HepG2 (cell line): ENCODE measurements around the gene GLI3. TPM values are rescaled to one million over a fixed set of nuclear protein-coding genes. Genes with fewer than 3 reads are reported as not detected.

Experiments used
- ATAC-seq: fragments of 200-7000 bp; cut with Tn5 transposase; 3 replicates; pipeline ENCODE4 v1.9.1; 2020; ENCODE audit warnings: mild to moderate bottlenecking, moderate library complexity
- BruUV-seq: library from RNA; stranded (reverse); fragments of 400-500 nt; replicated peaks from 2 replicates; lab custom pipeline; 2021; lab: Mats Ljungman, UMichigan
- CTCF ChIA-PET: fragments of 300-600 bp; formaldehyde crosslinking; extraction: SDS; loops from one replicate; lab custom pipeline; 2021; ENCODE audit warnings: low total read pairs, inconsistent platforms, low intra/inter-chr PET ratio; lab: Yijun Ruan, JAX
- POLR2A ChIA-PET: fragments of 350-600 bp; sonication (Branson Sonifier 250); formaldehyde crosslinking; loops from one replicate; lab custom pipeline; 2020; ENCODE audit warnings: antibody characterized with exemption, inconsistent platforms; lab: Yijun Ruan, JAX
- DNase-seq: peaks from one replicate; pipeline ENCODE4 v3.0.0-alpha.2; 2015; ENCODE audit warnings: low spot score
- FAIRE-seq: peaks from 3 replicates; lab custom pipeline; 2011; peaks lifted over from hg19 to GRCh38; lab: Jason Lieb, UNC
- H2AFZ ChIP-seq: one replicate; pipeline ENCODE4 v1.6.1; 2011; ENCODE audit warnings: low read length, inconsistent platforms
- H3K27ac ChIP-seq: fragments of 300-600 bp; 3 replicates; pipeline ENCODE4 v1.8.0; 2011; ENCODE audit warnings: mixed run types, mild to moderate bottlenecking, mixed read lengths, low read length, inconsistent platforms; ENCODE audit not compliant: insufficient read depth; ENCODE audit errors: extremely low read length
- H3K27me3 ChIP-seq, 2 experiments: fragments of 200-600 bp in 1 of 2; 2 replicates in 1 of 2; 3 replicates in 1 of 2; pipeline versions ENCODE4 v1.6.0 to v1.8.0; 2011; ENCODE audit warnings: low read length in 2 of 2, mild to moderate bottlenecking in 2 of 2, moderate library complexity in 2 of 2, inconsistent platforms in 1 of 2; ENCODE audit not compliant: insufficient read depth in 2 of 2, control insufficient read depth in 1 of 2
- H3K36me3 ChIP-seq, 2 experiments: fragments of 200-600 bp in 1 of 2; replicated peaks in 1 of 2; 2 replicates in 1 of 2; 3 replicates in 1 of 2; pipeline versions ENCODE4 v1.5.1 to v1.8.0; 2011; ENCODE audit warnings: low read length in 2 of 2, inconsistent platforms in 1 of 2; ENCODE audit not compliant: insufficient read depth in 2 of 2, control insufficient read depth in 1 of 2
- H3K4me1 ChIP-seq: 2 replicates; pipeline ENCODE4 v1.5.1; 2012; ENCODE audit warnings: low read length, inconsistent platforms; ENCODE audit not compliant: insufficient read depth
- H3K4me2 ChIP-seq: 2 replicates; pipeline ENCODE4 v1.6.0; 2011; ENCODE audit warnings: low read depth, low read length, inconsistent platforms
- H3K4me3 ChIP-seq, 3 experiments: fragments of 200-600 bp in 1 of 3; sonication (generic), shearing (Covaris generic) in 1 of 3; replicated peaks in 1 of 3; 2 replicates each; pipeline ENCODE4 v1.5.1; 2011 to 2016; ENCODE audit warnings: low read length in 3 of 3, inconsistent platforms in 2 of 3, low read depth in 2 of 3, mild to moderate bottlenecking in 2 of 3, control low read depth in 1 of 3, mixed read lengths in 1 of 3; ENCODE audit not compliant: insufficient read depth in 1 of 3
- H3K79me2 ChIP-seq: one replicate; pipeline ENCODE4 v1.6.1; 2011; ENCODE audit warnings: low read length, inconsistent platforms; ENCODE audit not compliant: insufficient read depth
- H3K9ac ChIP-seq: 2 replicates; pipeline ENCODE4 v1.6.0; 2011; ENCODE audit warnings: mild to moderate bottlenecking, low read depth, low read length, inconsistent platforms; ENCODE audit not compliant: insufficient read depth
- H3K9me3 ChIP-seq: 2 replicates; pipeline ENCODE4 v1.5.1; 2012; ENCODE audit warnings: mild to moderate bottlenecking, low read length
- H4K20me1 ChIP-seq: 2 replicates; pipeline ENCODE4 v1.6.0; 2011; ENCODE audit warnings: inconsistent platforms, mild to moderate bottlenecking, low read length, moderate library complexity; ENCODE audit not compliant: insufficient read depth
- ATF2 ChIP-seq: sonication (generic); formaldehyde crosslinking; IDR thresholded peaks from 2 replicates; pipeline ENCODE4 v1.4.0; 2020; ENCODE audit warnings: missing genetic modification reagents
- BCLAF1 ChIP-seq: fragments of 450-650 bp; IDR thresholded peaks from 2 replicates; pipeline ENCODE4 v1.6.1; 2017; ENCODE audit warnings: mild to moderate bottlenecking
- DDIT3 ChIP-seq: sonication (generic); formaldehyde crosslinking; IDR thresholded peaks from 2 replicates; pipeline ENCODE4 v1.4.0; 2020; ENCODE audit warnings: mild to moderate bottlenecking, missing genetic modification reagents
- DMTF1 ChIP-seq: sonication (generic); formaldehyde crosslinking; IDR thresholded peaks from 2 replicates; pipeline ENCODE4 v1.4.0; 2020; ENCODE audit warnings: mild to moderate bottlenecking, missing genetic modification reagents
- ZNF616 ChIP-seq: sonication (generic); formaldehyde crosslinking; IDR thresholded peaks from 2 replicates; pipeline ENCODE4 v1.5.0; 2020; ENCODE audit warnings: low read depth, mild to moderate bottlenecking, missing genetic modification reagents
- ZNF784 ChIP-seq: sonication (generic); formaldehyde crosslinking; IDR thresholded peaks from 2 replicates; pipeline ENCODE4 v1.5.1; 2020; ENCODE audit warnings: missing genetic modification reagents, mild to moderate bottlenecking, borderline replicate concordance
- ZNF792 ChIP-seq: IDR thresholded peaks from 2 replicates; pipeline ENCODE4 v1.6.1; 2016
- WGBS: methylation state at CpG from one replicate; pipeline ENCODE4 v1.1.6; 2017; ENCODE audit warnings: low lambda C conversion rate; 5-methylcytosine and 5-hydroxymethylcytosine counted together
- in situ Hi-C: cut with HindIII; loops from 2 replicates; pipeline ENCODE4 v1.10.0; 2017; ENCODE audit warnings: low pct_unique_long_range_greater_than_20kb; ENCODE audit not compliant: extremely low pct_ligation_motif_present
- intact Hi-C: fragments of 100-400 bp; cut with micrococcal nuclease; formaldehyde crosslinking; loops from one replicate; pipeline ENCODE4 v1.10.0; 2022; ENCODE audit not compliant: unreplicated experiment
- polyA plus RNA-seq, 8 experiments: library from polyadenylated mRNA; depleted of rRNA in 3 of 8; stranded (reverse) in 7 of 8; unstranded in 1 of 8; fragments of >200 nt; fragmentation: Illumina TruSeq in 4 of 8; extraction: Trizol in 4 of 8; gene quantifications; 2 replicates each; pipeline versions ENCODE4 v1.2.1 to v1.2.3, GENCODE V29; 2011 to 2016; ENCODE audit warnings: low read depth in 4 of 8, missing spikeins in 1 of 8, mixed read lengths in 1 of 8; ENCODE audit not compliant: insufficient read depth in 1 of 8
- total RNA-seq, 5 experiments: library from RNA; depleted of rRNA; stranded (reverse); fragments of >200 nt; fragmentation: Illumina TruSeq; extraction: Trizol; gene quantifications; 2 replicates each; pipeline ENCODE4 v1.2.3, GENCODE V29; 2016; ENCODE audit warnings: low read depth in 1 of 5

GLI3 gene
- total and polyA plus RNA-seq, 2 of the 13 experiments (the other 11 are each of a cell fraction or from before 2014, with no cell fraction given) = not detected

- Histone ChIP-seq H3K27me3 (peaks cover 3 to 56% of the 10 kb centered on the region in 2 experiments; a peak in 4 of 5 replicates), H3K27ac (no peak overlapping the region), H3K79me2 (no peaks in the 10 kb centered on the region), H3K4me2 (no peak overlapping the region), H3K4me3 (no peak overlapping the region), H3K9ac (no peak overlapping the region), H3K36me3 (no peaks in the 10 kb centered on the region), H3K9me3 (no peaks in the 10 kb centered on the region), H3K4me1 (no peaks in the 10 kb centered on the region; the same call in 1 of the 2 replicates), H4K20me1 (no peaks in the 10 kb centered on the region)
- ChIA-PET CTCF (no interaction called here), POLR2A (no interaction called here)
- DNase-seq (no peak), ATAC-seq (no peak)
- in situ Hi-C loops = no loop called here
- BruUV-seq = no TSS peak
- WGBS = 48% methylated on average over 15 of the region's 15 CpGs
- intact Hi-C loops = no loop called here
- TF ChIP-seq DMTF1 (CRISPR knock-in tag) = no peak
- no peak for TF ChIP-seq ZNF792
- TF ChIP-seq DDIT3 (CRISPR knock-in tag) = no peak
- no peak for TF ChIP-seq ZNF784
- TF ChIP-seq ZNF616 (CRISPR knock-in tag) = no peak
- TF ChIP-seq ATF2 (CRISPR knock-in tag) = no peak
- no peak for TF ChIP-seq BCLAF1
- TF ChIP-seq, all 625 proteins: peak for 0
- no peak overlapping the region for H2AFZ ChIP-seq
- no peak for FAIRE-seq
Measured at GRCh38 chr7:42238709-42239366, 1.8 kb upstream of the GLI3 start.
